Astrocyte (in vitro differentiated cells and primary cell): ENCODE results near the gene WDR27.

Experiments used
- CTCF ChIP-seq: IDR thresholded peaks from 2 replicates; pipeline ENCODE4 v1.5.1; 2011; ENCODE audit warnings: low read depth, mild to moderate bottlenecking, inconsistent platforms, low read length, moderate library complexity; ENCODE audit not compliant: insufficient read depth
- EZH2 ChIP-seq: IDR thresholded peaks from 2 replicates; pipeline ENCODE4 v1.6.1; 2012; ENCODE audit warnings: mild to moderate bottlenecking, low read length, inconsistent platforms; ENCODE audit not compliant: insufficient read depth

GRCh38 chr6:169746556-169746955, 44.7 kb upstream of the WDR27 start:
- TF ChIP-seq CTCF (no peak), EZH2 (no peak)
